Esophagus squamous epithelium (tissue), 4 donors: ENCODE results near the gene INPP5E.

ENCODE experiments used
- POLR2A ChIP-seq, 4 donors: fragments of 450-650 bp; IDR thresholded peaks; one replicate each; pipeline ENCODE4 v1.6.1; 2017; ENCODE audit warnings: antibody characterized with exemption in 4 of 4, mild to moderate bottlenecking in 4 of 4, moderate library complexity in 3 of 4
- TF ChIP-seq, protein P1 (sequence below), 6 experiments: fragments of 450-650 bp in 4 of 6; fragments of 200-600 bp in 2 of 6; sonication (generic) in 2 of 6; IDR thresholded peaks; one replicate each; pipeline ENCODE4 v1.5.1; 2016 to 2019; ENCODE audit warnings: antibody characterized with exemption in 6 of 6, mild to moderate bottlenecking in 4 of 6, moderate library complexity in 4 of 6

DNA sequence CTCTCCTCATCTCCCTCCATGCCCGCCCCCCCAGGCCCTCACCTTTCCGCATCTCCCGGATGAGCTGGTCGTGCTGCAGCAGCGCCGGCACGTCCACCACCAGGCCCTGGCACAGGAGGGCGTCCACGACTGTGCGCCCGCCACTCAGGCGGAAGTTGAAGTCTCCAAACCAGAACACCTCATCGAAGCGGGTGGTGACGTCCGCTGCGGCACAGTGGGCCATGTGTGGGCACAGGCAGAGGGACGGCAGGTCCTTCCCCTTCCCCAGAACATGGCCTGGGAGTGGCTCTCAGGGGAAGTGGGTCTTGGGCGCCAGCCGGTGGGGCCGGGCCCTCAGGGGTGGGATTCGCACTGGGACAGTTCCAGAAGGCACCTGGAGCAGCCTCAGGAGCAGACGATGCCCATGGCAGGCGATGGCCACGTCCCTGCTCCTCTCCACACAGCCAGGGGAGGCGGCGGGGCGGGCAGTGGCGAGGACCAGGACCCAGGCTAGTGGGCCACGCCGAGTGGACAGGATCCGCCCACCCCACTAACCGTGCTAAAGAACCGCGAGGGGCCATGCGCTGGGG is 7.8 kb downstream of the INPP5E start:
- TF ChIP-seq POLR2A (IDR thresholded peaks at IDR 0.05), result no peak
- TF ChIP-seq, protein P1, sequence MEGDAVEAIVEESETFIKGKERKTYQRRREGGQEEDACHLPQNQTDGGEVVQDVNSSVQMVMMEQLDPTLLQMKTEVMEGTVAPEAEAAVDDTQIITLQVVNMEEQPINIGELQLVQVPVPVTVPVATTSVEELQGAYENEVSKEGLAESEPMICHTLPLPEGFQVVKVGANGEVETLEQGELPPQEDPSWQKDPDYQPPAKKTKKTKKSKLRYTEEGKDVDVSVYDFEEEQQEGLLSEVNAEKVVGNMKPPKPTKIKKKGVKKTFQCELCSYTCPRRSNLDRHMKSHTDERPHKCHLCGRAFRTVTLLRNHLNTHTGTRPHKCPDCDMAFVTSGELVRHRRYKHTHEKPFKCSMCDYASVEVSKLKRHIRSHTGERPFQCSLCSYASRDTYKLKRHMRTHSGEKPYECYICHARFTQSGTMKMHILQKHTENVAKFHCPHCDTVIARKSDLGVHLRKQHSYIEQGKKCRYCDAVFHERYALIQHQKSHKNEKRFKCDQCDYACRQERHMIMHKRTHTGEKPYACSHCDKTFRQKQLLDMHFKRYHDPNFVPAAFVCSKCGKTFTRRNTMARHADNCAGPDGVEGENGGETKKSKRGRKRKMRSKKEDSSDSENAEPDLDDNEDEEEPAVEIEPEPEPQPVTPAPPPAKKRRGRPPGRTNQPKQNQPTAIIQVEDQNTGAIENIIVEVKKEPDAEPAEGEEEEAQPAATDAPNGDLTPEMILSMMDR (IDR thresholded peaks at IDR 0.05), result no peak
